ENCODE data around the gene TGFBR2.
"Not testable (repeated sequence)": the region's sequence is repeated elsewhere in the genome, so short reads cannot be mapped to it uniquely, and the experiment has no call there.

The TGFBR2 gene

GRCh38 chr3:30666572-30667279 lies 60.3 kb downstream of the TGFBR2 start:
- no peak for TF ChIP-seq POLR2A (IDR thresholded peaks at IDR 0.05; ENCODE audit: low read depth, low read length)
- FAIRE-seq (no peak), DNase-seq (ENCODE audit: insufficient read length, low spot score) (no peak)

GRCh38 chr3:30667280-30667651 lies 60.9 kb downstream of the TGFBR2 start:
- no peak for TF ChIP-seq POLR2A (IDR thresholded peaks at IDR 0.05; ENCODE audit: low read depth, low read length)
- no peak for FAIRE-seq
- DNase-seq (ENCODE audit: insufficient read length, low spot score), result no peak

GRCh38 chr3:30668051-30668609 lies 61.7 kb downstream of the TGFBR2 start:
- DNase-seq (ENCODE audit: insufficient read length, low spot score) (no peak), FAIRE-seq (no peak)
- TF ChIP-seq POLR2A (IDR thresholded peaks at IDR 0.05; ENCODE audit: low read depth, low read length), result no peak

GRCh38 chr3:30669360-30669934 lies 63.0 kb downstream of the TGFBR2 start:
- DNase-seq (ENCODE audit: insufficient read length, low spot score); FAIRE-seq: not testable (repeated sequence)

- DNase-seq (ENCODE audit: insufficient read length, low spot score), result no peak
- no peak for TF ChIP-seq POLR2A (IDR thresholded peaks at IDR 0.05; ENCODE audit: low read depth, low read length)
- no peak for FAIRE-seq
These were observed 63.9 kb downstream of the TGFBR2 start for GRCh38 chr3:30670292-30670691.

- FAIRE-seq (no peak), DNase-seq (ENCODE audit: insufficient read length, low spot score) (no peak)
- TF ChIP-seq POLR2A (IDR thresholded peaks at IDR 0.05; ENCODE audit: low read depth, low read length), result no peak
These were observed 65.3 kb downstream of the TGFBR2 start for GRCh38 chr3:30671527-30672286.

GRCh38 chr3:30672287-30672735 lies 65.9 kb downstream of the TGFBR2 start:
- DNase-seq (ENCODE audit: insufficient read length, low spot score) (no peak), FAIRE-seq (no peak)
- TF ChIP-seq POLR2A (IDR thresholded peaks at IDR 0.05; ENCODE audit: low read depth, low read length), result no peak

GRCh38 chr3:30672959-30673358 lies 66.6 kb downstream of the TGFBR2 start:
- no peak for TF ChIP-seq POLR2A (IDR thresholded peaks at IDR 0.05; ENCODE audit: low read depth, low read length)
- DNase-seq (ENCODE audit: insufficient read length, low spot score), result no peak
- no peak for FAIRE-seq

GRCh38 chr3:30673425-30674341 lies 67.3 kb downstream of the TGFBR2 start:
- FAIRE-seq, result no peak
- DNase-seq (ENCODE audit: insufficient read length, low spot score), result no peak
- no peak for TF ChIP-seq POLR2A (IDR thresholded peaks at IDR 0.05; ENCODE audit: low read depth, low read length)

GRCh38 chr3:30675006-30675405 lies 68.6 kb downstream of the TGFBR2 start:
- DNase-seq (ENCODE audit: insufficient read length, low spot score), result no peak
- no peak for FAIRE-seq
- no peak for TF ChIP-seq POLR2A (IDR thresholded peaks at IDR 0.05; ENCODE audit: low read depth, low read length)

- no peak for TF ChIP-seq POLR2A (IDR thresholded peaks at IDR 0.05; ENCODE audit: low read depth, low read length)
- DNase-seq (ENCODE audit: insufficient read length, low spot score), result no peak
- no peak for FAIRE-seq
These were observed 69.4 kb downstream of the TGFBR2 start for GRCh38 chr3:30675774-30676173.

- TF ChIP-seq POLR2A (IDR thresholded peaks at IDR 0.05; ENCODE audit: low read depth, low read length), result no peak
- no peak for FAIRE-seq
- DNase-seq (ENCODE audit: insufficient read length, low spot score), result no peak
These were observed 70.3 kb downstream of the TGFBR2 start for GRCh38 chr3:30676424-30677346.

- DNase-seq (ENCODE audit: insufficient read length, low spot score) (no peak), FAIRE-seq (no peak)
- TF ChIP-seq POLR2A (IDR thresholded peaks at IDR 0.05; ENCODE audit: low read depth, low read length), result no peak
These were observed 70.9 kb downstream of the TGFBR2 start for GRCh38 chr3:30677347-30677685.

All from H54 (cell line).